NOMO-1 treated with DMSO at 0.1 percent for 48 hours (cell line): ENCODE results near the gene ADARB2.

ENCODE experiments used
- DNase-seq: peaks from one replicate; lab custom pipeline; 2025; ENCODE audit not compliant: unreplicated experiment; lab: John Stamatoyannopoulos, UW

The ADARB2 gene

GRCh38 chr10:1664333-1664964 lies 72.9 kb downstream of the ADARB2 start:
- DNase-seq: no peak

DNA sequence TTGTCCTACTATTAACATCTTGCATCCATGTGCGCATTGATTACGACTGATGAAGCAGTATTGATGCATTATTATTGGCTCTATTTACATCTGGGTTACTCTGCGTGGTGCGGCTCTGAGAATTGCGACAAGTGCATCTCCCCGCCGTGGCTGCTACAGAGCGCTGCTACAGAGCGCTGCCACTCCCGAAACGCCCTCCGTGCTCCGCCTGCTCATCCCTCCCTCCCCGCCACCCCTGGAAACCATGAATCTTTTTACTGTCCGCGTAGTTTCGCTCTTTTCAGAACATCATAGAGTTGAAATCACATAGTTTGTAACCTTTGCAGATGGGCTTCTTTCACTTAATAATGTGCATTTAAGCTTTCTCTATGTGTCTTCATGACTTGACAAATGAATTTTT lies 74.1 kb downstream of the ADARB2 start:
- no peak for DNase-seq

- no peak for DNase-seq
These were observed 74.8 kb downstream of the ADARB2 start for GRCh38 chr10:1662438-1663025.

- DNase-seq: no peak
These were observed 75.4 kb downstream of the ADARB2 start for GRCh38 chr10:1661859-1662437.

- no peak for DNase-seq
These were observed 75.9 kb downstream of the ADARB2 start for GRCh38 chr10:1661416-1661815.

- DNase-seq: no peak
These were observed 76.5 kb downstream of the ADARB2 start for GRCh38 chr10:1660815-1661214.

DNA sequence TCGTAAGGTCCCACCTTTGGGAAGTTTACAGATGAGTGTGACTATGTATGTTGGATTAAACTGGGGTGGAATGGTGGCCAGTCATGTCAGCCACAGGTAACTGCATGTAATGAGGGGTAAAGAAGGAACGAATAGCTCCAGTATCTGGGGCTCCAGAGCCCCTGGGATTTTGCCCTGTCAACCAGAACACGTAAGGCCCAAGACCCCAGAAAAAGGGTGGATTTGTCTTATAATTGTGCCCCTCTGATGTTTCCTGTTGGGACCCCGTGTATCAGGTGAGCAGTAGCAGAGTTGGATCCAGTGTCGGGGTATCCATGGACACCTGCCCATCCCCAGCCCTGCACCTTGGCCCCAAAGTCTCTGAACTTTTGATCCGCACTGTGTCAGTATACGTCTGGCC lies 76.9 kb downstream of the ADARB2 start:
- no peak for DNase-seq

DNA sequence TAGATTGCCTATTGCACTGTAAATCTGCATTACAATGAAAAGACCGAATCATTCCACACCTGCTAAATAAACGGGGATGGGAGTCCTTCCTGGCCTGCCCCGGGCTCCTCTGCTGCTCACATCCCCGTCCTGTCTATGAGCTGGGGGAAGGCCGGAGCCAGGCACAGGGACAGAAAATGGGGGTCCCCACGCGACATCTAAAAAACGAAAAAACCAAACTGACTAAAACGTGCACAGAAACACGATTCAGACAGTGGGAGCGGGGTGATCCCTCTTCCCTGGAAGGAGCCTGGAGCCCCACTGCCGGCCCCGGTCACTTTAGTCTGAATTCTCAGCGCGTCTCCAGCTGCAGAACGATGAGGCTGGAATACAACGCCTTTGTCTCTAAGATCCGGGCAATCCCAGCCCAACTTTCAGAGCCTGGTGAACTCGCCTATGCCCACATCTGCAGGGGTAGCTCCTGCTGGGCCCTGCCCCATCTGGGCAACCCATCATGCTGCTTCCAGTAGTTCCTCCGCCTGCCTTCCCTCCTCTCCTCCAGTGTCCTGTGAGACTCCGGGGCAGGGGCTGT lies 78.0 kb downstream of the ADARB2 start:
- no peak for DNase-seq

GRCh38 chr10:1658658-1659057 lies 78.7 kb downstream of the ADARB2 start:
- no peak for DNase-seq

DNA sequence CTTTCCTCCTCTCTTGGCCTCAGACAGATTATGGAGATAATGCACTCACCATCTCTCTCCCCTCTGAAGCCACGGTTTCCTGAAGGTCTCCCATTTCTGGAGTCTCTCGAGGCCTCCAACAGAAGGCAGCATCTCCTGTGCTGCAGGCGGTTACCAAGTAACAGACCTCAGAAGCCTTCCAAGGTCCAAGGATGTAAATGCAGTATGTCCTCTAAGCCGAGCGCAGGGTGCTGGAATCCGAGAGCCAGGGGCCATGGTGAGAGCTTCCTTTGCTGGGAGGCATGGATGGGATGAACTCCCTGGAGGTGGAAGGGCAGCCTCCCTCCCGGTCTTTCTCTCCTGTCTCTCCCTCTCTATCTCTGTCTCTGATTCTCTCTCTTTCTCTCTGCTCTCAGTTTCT lies 79.8 kb downstream of the ADARB2 start:
- DNase-seq: no peak

GRCh38 chr10:1655367-1655766 lies 82.0 kb downstream of the ADARB2 start:
- DNase-seq: no peak

DNA sequence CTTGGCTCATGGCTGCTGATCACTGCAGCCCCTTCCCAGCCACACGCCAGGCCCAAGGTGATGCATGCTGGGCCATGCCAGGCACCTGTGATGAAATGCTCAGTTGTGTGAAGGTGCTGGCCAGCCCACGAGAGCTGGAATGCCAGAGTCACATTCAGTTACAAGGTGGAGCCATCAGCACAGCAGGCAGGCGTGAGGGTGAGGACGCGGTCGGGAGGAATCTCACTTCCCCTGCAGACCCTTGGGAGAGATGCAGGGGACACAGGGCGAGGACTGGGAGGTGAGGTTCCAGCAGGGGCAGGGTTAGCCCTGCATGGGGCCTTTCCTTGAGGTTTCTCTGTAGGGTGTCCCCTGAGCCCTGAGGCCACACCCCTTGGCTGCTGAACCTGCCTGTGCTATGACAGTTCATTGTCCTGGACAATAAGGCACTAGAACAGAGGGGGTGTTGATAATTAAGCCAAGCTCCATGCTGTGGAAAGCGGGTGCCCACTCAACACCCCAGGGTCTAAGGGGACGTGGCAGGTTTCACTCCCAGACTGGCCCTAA lies 82.4 kb downstream of the ADARB2 start:
- no peak for DNase-seq

DNA sequence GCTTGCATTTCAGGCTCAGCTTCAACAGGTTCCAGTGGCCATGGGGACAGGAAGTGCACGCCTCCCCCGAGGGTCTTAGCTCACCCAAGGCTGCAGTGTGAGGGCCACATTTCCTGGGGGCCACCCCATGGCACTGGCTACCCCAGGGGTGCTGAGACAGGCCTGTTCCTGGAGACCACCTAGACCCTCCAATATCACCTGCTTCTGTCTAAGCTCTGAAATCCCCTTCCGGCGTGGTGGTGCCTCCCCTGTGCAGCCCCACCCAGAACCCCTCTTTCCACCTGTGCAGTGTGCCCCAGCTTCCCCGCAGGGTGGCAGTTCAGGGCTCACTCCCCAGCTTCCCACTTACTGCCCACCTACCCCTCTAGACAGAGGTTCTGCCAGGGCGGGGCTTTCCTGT lies 83.1 kb downstream of the ADARB2 start:
- DNase-seq: no peak

GRCh38 chr10:1653321-1653720 lies 84.0 kb downstream of the ADARB2 start:
- no peak for DNase-seq

DNA sequence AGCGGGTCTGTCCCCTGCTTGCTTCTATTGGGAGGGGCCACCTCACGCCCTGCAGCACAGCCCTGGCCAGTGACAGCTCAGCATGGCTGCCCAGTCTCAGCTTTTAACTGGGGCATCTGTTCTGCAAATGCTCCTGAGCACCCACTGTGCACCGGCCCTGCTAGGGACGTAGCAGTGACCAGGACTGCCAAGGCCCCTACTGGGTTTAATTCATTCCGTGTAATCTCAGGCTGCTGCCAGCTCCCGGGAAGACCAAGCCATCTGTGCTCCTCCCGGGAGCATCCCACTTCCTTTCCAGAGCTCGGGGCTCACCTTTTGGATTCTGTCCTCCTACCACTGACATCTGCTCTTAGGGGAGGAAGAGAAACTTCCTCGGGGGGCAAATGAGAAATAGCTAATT lies 85.2 kb downstream of the ADARB2 start:
- DNase-seq: no peak

- no peak for DNase-seq
These were observed 85.9 kb downstream of the ADARB2 start for GRCh38 chr10:1651270-1651966.

DNA sequence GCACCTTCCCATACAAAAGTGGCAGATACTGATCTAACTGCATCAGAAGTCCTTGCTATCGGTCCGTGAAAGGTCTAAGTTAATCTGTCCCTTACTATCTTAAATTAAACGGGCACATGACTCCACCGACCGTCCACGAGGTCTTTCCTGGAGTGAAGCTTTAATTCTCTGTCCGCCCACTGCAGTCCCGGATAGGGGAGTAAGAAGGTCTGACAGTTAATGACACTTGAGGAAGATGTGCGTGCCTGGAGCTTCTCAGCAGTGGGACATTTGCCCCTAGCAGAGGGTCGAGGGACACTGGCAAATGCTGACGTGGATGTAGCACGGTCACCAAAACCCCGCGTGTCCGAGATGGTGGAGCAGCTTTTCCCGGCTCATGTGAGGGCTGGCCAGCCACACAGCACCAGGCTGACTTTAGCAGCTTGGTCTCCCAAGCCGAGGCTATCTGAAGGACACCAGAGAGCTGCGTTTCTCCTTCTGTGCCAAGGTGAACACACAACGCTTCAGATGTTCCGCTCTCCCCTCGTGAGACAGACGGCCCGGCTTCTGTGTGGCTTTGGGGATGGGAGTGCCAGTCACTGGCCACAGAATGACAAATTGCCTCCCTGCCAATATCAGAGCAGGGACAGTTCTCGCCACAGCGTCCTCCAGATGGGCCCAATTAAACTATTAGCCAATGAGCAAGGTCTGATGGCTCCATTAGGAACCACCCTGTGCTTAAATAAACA lies 86.6 kb downstream of the ADARB2 start:
- DNase-seq: no peak

- DNase-seq: no peak
These were observed 88.7 kb downstream of the ADARB2 start for GRCh38 chr10:1648648-1649047.

DNA sequence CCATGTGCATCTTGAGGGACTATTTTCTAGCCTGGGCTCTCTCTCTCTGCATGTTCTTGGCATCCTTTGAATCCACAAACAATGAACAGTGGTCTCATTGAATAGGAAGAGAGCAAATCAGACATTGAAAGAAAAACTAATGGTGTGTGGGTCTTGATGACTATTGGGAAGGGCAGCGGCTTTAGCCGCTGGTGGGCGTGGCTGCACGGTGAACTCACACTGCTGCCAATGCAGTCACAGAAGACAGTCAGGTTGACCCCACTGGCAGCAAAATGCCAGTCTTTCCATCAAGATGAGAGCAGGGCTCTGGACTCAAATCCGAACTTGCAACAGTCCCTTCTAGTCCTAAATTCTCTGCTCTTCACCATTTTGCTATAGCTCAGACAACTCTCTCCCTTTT lies 91.0 kb downstream of the ADARB2 start:
- no peak for DNase-seq

DNA sequence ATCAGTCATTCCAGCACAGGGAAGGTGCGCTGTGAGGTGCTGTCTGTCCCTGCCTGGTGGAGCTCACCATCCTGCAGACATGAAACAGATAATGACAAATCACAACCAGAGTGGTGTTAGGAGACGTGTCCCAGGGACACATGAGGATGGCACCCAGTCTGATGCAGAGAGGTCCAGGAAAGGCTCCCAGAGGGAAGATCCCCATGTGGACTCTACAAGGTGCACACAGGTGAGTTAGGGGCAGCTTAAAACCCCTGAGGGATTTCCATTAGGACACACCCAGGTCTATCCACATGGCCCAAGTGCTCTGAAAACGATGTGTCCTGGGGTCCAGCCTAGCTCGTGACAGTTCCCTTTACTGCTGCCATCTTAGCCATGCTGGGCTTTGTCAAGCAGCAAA lies 91.4 kb downstream of the ADARB2 start:
- DNase-seq: no peak

GRCh38 chr10:1644191-1644711 lies 93.1 kb downstream of the ADARB2 start:
- no peak for DNase-seq
